ENCODE measurements around the gene S100A1.

Gene S100A1

DNA sequence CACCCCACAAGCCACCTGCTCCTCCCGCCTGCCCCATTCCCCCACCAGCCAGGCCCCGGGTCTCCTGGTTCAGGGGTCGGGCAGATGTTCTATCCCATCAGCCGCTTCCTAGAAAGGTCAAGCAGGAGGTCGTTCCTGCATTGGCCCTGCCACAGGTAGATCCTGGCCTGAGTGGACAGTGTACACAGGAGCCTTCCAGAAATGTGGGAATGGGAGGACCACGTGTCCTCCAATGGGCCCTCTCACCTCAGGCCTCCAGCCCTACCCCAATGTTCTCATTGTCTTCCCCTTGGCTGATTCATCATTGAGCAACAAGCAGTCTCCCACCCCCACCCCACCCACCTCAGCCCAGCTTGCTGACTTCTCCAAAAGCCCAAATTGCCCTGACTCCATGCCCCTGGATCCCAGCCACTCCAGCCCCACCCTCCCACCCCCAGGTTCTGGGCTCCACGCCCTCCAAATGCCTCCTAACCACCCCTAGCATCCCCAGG is 17.4 kb upstream of the S100A1 start:
- DNase-seq (ENCODE audit: low read depth), result no peak

DNA sequence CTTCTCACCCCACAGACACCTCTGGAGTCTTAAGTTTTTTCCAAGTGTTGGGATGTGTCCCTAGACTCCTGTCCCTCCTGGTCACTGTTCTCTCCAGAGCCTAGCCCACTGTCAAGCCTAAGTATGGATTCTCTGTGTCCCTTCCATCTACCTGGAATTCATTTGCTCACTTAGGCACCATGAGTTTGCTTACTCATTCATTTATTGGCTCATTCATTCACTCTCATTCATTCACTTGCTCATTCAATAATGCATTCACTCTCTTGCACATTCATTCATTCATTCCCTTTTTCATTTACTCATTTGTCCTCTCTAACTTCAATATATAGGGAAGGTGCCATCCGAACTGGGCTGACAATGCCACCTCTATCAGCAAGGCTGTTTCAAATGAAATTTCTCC is 16.9 kb upstream of the S100A1 start:
- DNase-seq (ENCODE audit: low read depth), result no peak

DNA sequence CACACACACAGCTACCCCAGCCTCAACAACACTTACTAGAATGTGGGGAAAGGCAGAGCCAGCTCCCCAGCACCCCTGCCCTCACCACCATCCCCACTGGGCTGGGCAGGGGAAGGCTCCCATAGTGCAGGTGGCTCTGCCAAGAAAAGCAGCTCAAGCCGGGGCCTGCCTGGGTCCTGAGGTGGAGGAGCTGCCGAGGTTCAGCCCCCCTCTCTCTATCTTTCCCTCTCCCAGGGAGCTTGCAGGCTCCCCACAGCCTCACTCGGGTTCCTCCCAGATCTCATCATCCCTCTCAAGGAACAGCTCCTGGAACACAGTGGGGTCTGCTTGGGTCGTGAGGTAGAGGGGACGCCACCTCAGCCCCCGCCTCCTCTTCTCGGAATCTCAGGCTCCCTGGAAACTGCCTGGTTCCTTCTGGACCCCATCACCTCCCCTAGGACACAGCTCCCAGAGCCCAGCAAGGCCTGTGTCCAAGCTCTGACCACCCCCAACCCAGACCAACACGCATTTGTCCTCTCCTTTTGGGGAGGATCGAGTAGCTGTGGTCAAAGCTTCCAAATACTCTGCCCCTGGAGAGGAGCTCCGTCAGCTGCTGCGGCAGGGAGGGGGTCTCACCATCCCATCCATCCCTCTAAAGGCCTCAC is 16.0 kb upstream of the S100A1 start:
- no peak for DNase-seq (ENCODE audit: low read depth)

DNA sequence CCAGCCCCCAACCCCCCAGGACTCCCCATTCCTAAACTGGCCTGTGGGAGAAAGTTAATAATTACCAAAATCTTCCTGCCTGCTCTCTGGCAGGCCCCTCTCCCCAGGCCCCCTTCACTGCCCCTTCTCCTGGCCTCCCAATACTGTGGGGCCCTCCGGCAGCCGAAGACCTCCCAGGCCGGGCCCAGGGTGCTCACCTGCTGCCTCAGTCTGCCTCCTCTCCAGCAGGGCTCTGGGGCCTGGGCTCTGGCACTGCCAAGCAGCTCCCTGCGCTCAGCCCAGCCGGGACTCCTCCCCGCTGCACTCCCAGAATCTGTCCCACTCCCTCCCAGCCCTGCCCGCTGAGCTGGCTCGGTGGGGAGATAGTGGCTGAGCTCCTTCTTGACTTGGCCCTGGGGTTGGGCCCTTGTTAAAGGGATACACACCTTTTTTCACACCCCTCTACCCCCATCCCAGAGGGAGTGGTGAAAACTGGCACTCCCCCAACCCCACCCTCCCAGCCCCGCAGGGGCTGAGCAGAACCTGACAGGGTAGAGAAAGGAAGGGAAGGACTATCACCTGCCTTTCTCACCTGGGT is 15.4 kb upstream of the S100A1 start, which contains the start of gene S100A16:
Gene S100A16, minus strand, starts transcription at position 383 of the 577 bp plus-strand sequence. CDS start 4,986 bp downstream, outside the sequence.
- DNase-seq (ENCODE audit: low read depth), result peak; percentile 42

DNA sequence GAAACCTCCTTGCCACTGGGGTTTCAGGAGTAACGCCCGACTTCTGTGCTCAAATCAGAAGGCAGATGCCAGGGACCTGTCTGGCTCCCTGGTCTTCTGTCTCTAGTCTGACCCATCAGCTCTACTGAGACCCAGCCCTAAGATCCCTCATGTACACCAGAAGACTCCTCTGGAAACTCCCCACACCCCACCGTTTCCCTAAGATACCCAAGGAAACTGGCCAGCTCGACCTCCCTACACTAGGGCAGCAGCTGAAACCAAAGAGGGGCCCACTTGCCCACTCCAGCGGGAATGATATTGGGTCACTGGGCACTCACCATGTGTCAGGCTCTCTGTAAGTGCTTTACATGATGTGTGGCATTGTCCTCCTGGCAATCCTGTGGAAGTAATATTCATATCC is 14.8 kb upstream of the S100A1 start:
- no peak for DNase-seq (ENCODE audit: low read depth)

DNA sequence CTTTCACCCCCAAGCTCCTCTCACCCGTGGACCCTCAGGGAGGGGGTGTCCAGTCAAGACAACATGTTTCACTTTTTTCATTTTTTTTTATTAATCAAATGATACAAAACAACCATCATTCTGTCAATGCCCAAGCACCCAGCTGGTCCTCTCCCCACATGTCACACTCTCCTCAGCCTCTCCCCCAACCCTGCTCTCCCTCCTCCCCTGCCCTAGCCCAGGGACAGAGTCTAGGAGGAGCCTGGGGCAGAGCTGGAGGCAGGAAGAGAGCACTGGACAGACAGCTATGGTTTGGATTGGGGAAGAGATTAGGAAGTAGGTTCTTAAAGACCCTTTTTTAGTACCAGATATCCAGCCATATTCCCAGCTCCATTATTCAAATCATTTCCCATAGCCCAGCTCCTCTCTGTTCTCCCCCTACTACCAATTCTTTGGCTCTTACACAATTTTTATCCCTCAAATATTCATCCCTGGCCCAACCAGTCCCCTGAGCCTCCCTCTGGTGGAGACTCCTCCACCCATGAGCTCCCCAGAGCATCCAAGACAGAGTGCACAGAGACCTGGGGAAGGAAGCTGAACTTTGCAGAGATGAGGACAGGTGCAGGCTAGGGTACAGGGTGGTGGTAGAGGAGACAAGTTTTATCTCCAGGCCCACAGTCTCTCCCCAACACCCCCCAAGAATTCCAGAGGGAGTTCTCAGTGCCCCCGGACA is 13.9 kb upstream of the S100A1 start:
- DNase-seq (ENCODE audit: low read depth), result no peak

DNA sequence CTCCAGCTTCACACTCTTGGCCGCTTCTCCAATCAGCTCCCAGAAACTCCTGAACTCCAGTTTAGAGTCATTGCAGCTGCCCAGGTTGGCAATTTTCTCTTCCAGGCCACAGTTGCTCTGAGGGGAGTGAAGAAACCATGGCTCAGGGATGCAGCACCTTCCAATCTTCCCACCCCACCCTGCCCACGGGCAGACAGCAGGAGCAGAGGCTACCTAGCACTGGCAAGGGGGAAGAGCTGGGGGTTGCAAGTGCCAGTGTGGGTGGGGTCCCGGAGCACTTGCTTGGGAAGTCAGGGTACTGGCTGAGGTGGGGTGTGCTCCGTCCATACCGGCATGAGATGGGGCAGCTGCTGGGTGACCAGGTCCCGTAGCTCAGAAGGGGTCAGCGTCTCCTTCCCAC is 13.3 kb upstream of the S100A1 start:
- DNase-seq (ENCODE audit: low read depth), result no peak

DNA sequence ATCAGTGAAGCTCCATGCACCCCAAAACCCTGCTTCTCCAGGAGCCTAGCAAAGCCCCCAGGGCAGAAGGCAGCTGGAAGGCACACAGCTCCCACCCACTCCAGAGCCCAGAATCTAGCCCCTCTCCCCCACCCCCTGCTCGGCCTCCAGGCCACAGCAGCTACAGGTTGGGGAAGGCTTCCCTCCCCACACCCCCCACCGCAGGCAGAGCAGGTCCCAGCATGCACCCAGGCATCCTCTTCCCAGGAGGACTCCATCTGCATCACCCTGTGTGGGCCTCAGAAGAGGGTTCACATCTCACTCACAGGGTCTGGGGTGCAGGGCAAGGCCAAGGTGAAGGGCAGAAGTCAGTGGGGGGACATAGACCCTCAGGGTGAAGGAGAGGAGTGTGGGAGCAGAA is 12.8 kb upstream of the S100A1 start:
- DNase-seq (ENCODE audit: low read depth), result no peak

DNA sequence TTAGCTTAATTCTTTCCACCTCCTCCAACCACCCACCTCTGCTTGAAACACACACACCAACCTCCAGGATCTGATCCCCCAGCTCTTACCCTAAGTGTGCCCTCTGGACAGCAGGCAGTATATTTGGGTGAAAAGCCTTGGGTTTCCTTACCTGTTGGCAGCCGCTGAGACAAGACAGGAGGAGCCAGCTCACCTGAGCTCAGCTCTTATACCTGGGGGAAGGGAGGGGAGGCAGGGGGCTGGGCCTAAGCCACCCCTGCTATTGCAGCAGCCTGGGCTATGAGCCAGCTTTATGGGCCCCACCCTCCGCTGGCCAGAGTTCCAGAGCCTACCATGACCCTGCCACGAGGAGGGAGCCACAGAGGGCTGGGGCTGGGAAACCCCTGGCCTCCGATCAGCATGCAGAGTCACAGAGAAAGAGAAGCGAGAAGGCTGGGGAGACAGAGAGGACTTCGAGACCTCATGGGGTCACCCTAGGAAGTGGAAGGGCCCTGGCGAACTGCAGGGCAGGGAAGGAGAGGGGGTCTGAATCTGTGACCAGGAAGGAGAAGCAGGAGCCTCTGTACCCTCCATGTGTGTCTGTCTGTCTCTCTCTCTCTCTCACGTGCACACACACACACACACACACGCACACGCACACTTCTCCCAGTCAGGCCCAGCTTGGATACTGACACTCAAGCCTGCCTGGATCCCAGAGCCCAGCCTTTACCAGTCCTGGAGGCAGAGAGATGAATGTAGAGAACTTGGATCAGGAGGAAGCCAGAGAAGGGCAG is 11.9 kb upstream of the S100A1 start, which contains the start of gene S100A14:
Gene S100A14, minus strand, starts transcription at position 182 of the 773 bp plus-strand sequence. CDS start 467 bp downstream, outside the sequence.
- no peak for DNase-seq (ENCODE audit: low read depth)

DNA sequence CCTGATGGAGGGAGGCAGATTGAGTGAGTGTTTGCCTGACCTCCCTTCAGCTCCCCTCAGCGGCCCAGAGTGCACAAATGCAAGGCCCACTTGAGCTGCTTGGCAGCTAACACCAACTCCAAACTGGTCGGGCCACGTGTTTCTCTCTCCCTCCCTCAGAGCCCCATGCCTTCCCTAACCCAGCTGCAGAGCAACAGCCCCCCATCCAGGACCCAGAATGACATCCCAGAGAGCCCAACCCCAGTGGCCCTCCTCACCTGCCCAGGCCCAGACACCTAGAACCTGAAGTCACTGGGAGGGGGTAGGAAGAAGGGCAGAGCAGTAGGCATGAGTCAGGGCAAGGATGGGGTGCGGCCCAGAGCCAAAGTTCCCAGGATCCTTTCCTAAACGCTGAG is 11.3 kb upstream of the S100A1 start:
- DNase-seq (ENCODE audit: low read depth), result no peak

DNA sequence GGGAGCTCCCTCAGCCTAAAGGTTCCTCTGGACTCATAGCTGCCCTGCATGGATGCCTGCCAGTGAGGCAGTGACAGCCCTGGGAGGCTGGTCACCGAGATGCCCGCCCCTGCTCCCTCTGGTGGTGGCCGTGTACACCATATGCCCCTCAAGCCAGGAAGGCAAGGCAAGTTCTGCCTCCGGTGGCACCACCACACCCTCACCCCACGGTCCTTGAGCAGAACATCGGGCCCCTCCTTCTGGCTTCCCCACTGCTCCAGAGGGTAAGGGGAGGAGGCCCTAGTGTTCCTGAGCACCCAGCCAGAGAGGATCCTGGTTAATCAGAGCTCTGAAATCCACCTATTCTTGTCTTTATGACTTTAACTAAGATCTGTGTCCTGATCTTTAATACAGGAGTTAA is 10.6 kb upstream of the S100A1 start:
- no peak for DNase-seq (ENCODE audit: low read depth)

DNA sequence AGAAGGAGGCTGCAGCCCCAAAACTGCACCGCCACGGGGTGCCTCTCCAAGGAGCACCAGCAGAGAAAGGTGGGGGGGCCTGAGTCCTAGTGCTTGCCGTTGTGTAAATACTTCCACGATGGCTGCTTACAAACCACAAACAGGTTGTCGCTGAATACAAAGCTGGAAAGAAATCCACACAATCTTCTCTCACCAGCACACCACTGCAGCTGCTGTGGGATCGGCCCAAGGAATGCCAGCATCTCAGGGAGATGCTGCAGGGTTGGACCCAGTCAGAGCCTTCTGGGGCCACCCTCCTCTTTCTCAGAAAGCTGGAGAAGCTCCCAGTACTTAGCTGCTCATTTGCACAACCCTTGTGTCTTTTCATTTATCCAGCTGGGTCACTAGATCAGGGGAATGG is 9.1 kb upstream of the S100A1 start:
- DNase-seq (ENCODE audit: low read depth), result no peak

DNA sequence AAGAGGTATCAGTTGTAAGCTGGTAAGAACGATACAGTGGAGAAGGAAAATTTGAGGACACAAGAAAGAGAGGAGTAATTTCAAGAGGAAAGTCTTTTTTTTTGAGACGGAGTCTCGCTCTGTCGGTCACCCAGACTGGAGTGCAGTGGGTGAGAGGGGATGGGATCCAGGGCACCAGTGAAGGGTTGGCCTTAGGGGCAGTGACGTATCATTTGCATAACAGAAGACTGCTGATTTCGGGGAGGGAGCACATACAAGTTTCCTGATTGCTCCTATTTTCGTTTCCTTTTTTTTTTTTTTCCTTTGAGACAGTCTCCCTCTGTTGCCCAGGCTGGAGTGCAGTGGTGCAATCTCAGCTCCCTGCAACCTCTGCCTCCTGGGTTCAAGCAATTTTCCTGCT is 5.1 kb upstream of the S100A1 start:
- DNase-seq (ENCODE audit: low read depth), result no peak

DNA sequence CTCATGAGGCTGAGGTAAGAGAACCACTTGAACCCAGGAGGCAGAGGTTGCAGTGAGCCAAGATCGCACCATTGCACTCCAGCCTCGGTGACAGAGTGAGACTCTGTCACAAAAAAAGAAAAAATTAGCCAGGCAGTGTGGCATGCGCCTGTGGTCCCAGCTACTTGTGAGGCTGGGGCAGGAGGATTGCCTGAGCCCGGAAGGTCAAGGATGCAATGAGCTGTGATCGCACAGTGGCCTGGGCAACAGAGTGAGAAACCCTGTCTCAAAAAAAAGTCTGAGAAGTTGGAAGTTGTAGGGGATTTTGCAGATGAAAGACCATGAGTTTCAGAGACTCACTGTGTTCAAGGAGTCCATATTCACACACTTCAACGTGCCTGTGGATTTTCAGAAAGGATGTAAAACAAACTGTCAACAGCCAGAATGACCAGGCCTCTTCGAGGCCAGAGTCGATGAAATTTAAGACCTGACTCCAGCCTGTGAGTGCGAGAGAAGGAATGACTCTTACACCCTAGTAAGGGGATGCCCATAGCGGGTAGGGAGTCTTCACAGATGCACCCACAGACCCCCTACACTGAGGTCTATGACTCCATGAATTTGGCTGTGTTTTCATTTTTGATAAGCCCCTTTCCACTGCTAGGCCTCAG is 3.1 kb upstream of the S100A1 start:
- no peak for DNase-seq (ENCODE audit: low read depth)

DNA sequence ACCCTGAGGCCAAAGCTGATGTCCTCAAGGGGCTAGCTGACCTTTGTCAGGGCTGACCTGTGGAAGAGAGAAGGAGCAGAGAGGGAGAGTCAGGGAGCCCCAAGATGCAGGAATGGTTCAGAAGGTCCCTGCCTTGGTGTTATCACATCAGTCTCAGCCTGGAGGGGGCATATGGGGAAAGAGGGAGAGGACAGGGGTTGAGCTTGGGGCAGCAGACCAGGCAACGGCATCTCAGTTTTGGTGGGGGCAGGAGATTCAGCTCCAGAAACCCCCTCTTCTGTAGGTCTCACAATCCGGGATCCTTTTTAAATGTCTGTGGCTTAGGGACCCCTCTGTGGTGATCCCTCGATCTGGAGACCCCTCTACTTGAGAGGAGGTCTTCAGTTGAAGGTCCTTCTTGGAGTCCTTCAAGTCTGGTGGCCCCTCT is 1.7 kb upstream of the S100A1 start:
- DNase-seq (ENCODE audit: low read depth), result no peak

DNA sequence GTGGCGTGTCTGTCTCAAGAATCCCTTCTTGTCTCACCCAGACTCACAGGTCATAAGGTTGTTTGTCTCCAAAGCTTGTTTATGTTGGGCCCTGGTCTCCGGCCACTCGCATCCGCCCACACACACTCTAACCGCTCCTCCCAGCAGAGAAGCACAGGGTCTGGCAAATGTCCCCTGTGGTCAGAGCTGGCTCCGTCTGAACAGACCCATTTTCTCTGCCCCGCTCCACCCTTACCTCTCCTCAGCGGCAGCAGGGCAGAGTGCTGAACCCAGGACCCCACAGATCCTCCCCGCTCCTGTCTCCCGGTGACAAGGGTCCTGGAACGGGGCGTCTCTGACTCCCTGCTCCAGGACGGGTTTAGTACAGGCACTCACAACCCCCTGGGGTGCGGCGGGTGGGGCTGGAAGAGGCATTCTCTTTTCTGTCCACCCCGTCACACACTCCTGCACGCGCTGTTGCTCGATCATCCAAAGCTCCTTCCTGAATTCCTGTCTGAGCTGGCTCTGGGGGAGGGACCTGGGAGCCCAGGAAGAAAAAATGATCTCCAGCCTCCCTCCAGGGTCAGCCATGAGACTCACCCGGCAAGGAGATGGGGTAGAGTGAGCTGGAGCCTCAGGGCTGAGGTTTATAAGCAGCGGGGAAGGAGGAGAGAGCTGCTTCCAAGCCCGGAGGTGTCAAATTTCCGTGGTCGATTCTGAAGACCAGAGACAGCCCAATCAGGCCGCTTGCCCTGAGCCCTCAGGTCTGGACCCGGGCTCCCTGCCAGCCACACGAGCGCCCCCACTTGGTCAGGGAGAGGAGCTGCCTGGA is 1.1 kb upstream of the S100A1 start, which contains the start of gene S100A13:
Gene S100A13, minus strand, starts transcription at position 602 of the 811 bp plus-strand sequence. CDS start 1,033 bp downstream, outside the sequence.
- peak; percentile 82 for DNase-seq (ENCODE audit: low read depth)

DNA sequence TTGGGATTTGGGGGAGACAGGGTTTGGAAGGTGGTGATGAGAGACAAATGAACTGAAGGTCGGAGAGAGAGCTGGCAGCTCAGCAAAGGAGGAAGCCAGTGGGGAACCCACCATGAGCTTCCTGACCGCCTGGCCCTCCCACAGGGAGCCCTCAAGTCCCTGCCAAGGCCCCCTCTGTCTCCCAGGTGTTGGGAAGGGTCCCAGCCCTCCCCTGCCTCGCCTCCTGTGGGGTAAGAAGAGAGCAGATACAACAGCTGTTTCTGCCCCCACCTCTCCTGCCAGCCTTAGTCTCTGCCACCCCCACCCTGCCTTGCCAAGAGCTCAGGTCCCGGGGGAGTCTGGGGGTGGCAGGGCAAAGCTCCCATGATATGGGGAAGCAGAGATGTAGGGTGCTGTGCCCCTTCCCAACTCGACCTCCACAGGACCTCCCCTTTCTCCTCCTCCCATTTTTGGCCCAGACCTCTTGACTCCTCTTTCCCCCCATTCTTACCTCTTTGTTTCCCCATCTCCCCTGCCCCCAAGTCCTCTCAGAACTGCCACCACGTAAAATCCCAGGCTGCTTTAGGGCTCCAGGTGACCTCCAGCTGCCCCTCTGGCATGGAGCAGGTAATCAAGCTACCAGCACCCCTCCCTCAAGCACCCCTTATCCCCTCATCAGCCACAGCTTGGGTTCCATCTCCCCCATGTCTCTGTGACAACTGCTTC is 556 bp downstream of the S100A1 start:
- no peak for DNase-seq (ENCODE audit: low read depth)

DNA sequence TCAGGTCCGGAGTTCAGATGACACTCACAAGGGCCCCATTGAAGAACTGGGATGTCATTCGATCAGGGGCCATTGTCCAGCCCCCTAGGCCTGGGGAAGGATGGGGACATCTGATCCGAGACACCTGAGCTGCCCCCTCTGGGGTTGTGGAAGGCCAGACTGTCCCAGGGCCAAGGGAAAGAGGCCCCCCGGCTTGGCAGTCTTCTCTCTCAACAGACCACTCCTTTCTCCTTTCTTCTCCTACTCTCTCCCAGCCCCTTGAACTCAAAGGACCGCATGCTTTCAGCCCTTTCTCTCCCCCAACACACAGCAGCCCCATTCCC is 1.1 kb downstream of the S100A1 start:
- no peak for DNase-seq (ENCODE audit: low read depth)

DNA sequence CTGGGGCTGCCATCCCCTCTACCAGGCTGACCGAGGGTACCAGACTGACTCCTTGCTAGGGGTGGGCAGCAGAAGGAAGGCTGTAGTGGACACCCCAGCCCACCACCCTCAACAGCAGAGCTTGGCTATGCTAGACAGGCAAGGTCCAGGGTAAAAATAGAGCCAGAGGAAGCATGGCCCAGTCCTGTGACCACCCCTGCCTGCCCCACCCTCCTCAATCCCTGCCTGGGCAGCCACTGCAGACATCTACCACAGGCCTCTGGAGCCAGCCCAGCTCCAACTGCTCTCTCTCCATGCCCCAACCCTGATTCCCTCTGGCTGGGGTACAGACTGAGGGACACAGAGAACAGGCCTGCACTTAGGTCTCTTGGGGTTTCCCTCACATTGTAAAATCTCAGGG is 1.7 kb downstream of the S100A1 start:
- no peak for DNase-seq (ENCODE audit: low read depth)

DNA sequence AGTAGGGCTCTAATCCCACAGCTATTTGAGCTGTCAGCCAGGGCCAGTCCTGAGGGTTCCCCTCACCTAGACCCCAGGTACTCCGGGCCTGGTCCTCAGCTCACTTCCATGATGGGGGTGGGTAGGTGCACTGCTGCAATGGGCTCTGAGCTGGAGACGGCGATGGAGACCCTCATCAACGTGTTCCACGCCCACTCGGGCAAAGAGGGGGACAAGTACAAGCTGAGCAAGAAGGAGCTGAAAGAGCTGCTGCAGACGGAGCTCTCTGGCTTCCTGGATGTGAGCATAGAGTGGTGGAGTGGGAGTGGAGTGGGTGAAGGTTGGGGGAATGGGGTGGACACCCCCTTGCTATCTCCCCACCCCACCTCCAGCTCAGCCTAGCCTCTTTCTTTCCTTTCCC is 2.1 kb downstream of the S100A1 start:
- no peak for DNase-seq (ENCODE audit: low read depth)
